Stimulated activated CD4-positive, alpha-beta T cell treated with anti-CD3 and anti-CD28 coated beads, TNF-alpha, amount 100 ng/mL, for 4 hours (primary cell): ENCODE data around the gene SLC27A4.
"Not testable (repeated sequence)": the region's sequence is repeated elsewhere in the genome, so short reads cannot be mapped to it uniquely, and the experiment has no call there.

Experiments used
- DNase-seq, 3 experiments: peaks; one replicate each; pipeline ENCODE4 v3.0.0-alpha.2; 2020; ENCODE audit warnings: low read depth in 3 of 3

The SLC27A4 gene

DNA sequence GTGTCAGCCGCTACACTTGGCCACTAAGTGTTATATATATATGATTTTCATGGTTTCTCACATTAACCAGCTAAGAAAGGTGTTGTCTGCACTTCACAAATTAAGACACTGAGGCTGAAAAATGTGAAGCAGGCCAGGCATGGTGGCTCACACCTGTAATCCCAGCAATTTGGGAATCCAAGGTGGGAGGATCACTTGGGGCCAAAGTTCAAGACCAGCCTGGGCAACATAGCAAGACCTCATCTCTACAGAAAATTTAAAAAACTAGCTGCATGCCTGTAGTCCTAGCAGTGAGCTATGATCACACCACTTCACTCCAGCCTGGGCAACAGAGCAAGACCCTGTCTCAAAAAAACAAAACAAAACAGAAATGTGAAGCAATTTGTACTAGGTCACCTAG lies 15.9 kb upstream of the SLC27A4 start:
- DNase-seq = no peak

GRCh38 chr9:128325629-128326028 lies 14.7 kb upstream of the SLC27A4 start:
- no peak for DNase-seq

DNA sequence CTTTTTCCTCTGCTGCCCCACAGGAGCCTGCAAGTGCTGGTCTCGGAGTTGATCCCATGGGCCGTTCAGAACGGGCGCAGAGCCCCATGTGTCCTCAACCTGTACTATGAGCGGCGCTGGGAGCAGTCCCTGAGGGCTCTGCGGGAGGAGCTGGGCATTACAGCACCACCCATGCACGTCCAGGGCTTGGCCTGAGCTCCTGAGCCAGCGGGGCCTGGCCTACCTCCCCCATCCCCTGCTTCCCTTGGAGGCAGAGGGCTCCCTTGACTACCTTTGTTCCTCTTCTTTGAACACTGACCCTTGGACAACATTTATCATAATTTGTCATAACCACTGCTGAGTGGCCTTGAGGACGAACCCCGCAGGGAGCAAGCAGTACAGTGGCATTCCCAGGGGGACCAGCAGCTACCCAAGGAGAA lies 6.9 kb upstream of the SLC27A4 start:
- no peak for DNase-seq

GRCh38 chr9:128335161-128335560 lies 5.2 kb upstream of the SLC27A4 start:
- DNase-seq = no peak

GRCh38 chr9:128335914-128336313 lies 4.4 kb upstream of the SLC27A4 start:
- DNase-seq = no peak

DNA sequence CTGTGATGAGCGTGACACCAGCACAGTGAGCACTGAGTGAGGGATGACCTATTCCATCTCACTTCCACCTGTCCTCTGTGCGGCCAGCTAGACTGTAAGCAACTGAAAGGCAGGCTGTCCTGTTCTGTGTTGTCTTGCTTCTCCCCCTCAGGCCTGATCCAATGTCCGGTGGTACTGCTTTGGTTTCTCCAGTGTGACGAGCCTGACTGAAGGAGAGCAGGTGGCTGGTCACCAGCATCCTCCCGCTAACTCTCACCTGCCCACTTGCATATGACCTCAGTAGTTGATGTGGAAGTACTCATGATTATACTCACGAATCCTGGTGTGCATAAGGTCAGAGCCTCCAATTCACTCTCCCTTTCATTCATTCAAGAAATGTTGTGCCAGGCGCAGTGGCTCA lies 2.4 kb upstream of the SLC27A4 start:
- DNase-seq = no peak

DNA sequence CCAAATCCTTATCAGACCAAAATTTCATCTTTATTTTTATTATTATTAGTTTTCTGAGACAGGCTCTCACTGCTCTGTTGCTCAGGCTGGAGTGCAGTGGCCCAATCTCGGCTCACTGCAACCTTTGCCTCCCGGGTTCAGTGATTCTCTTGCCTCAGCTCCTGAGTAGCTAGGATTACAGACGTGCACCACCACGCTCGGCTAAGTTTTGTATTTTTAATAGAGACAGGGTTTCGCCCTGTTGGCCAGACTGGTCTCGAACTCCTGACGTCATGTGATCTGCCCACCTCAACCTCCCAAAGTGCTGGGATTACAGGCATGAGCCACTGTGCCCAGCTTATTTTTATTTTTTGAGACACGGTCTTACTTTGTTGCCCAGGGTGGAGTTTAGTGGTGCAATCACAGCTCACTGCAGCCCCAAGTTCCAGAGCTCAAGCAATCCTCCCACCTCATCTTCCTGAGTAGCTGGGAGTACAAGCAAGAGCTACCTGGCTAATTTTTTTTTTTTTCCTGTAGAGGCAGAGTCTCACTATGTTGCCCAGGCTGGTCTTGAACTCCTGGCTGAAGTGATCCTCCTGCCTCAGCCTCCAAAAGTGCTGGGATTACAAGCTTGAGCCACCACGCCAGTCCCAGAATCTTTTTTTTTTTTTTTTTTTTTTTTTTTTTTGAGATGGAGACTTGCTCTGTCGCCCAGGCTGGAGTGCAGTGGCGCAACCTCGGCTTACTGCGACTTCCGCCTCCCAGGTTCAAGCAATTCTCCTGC lies 1.3 kb upstream of the SLC27A4 start:
- DNase-seq = not testable (repeated sequence)

DNA sequence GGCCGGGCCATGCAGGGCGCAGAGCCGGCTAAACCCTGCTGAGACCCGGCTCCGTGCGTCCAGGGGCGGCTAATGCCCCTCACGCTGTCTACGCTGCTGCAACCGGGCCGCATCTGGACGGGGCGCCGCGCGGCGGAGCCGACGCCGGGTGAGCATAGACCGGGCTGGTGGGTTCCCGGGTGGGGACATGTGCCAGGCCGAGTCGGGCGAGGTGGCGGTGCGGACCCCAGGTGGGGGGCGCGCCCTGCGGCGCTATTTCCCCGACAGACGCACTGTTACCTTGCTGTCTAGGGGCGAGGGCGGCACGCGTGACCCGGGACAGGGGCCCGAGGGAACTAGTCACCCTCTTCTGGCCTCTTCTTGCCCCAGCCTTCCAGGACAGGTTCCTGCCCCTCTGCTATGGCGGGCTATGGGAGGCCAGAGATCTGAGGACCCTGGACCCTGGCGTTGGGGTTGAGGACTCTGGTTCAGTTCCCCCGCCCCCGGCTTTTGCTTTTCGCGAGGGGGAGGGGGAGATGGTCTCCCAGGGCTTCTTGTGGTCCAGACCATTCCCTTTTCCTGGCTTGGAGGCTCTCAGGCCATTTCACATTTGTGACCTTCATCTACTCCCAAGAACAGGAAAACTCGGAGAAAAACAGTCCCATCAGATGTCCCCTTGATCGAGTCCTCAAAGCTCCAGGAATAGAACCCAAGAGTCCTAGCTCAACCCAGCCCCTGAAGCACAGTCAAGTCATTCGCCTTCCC lies 536 bp downstream of the SLC27A4 start:
- DNase-seq = no peak

DNA sequence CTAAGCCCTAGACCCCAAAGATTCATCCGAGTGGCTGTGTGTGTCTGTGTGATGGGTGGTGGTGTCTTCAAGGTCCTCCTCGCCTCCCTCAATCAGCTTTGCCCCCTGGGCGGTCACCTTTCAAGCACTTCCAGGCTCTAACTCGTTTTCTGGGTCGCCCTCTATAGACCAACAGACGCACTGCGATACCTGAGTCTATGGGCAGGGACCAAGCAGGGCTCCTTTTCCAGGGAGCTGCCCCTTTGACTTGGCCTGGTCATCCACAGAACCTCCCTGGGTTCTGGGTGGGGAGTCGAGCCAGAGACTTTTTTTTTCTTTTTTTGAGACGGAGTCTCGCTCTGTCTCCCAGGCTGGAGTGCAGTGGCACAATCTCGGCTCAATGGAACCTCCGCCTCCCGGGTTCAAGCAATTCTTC lies 1.1 kb downstream of the SLC27A4 start:
- peak; percentile 23 to 55 (median 43) for DNase-seq

- DNase-seq = no peak
Observed at GRCh38 chr9:128342971-128343680, 2.8 kb downstream of the SLC27A4 start.

DNA sequence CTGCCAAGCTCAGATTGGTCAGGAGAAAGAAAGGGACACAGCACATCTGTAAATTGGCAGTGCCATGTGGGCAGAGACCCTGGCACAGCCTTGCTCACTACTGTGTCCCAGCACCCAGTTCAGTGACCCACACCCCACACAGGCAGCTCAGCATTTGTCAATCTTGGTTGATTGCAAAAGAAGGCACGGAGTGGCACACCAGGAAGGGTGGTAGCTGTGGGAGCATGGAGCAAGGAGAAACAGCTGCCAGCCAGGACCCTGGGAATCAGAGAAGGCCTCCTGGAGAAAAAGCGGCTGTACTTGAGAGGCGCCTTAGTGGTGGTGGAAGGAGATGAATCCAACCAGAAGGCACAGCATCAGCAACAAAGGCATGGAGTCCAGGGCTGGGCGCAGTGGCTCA lies 3.5 kb downstream of the SLC27A4 start:
- DNase-seq = no peak

DNA sequence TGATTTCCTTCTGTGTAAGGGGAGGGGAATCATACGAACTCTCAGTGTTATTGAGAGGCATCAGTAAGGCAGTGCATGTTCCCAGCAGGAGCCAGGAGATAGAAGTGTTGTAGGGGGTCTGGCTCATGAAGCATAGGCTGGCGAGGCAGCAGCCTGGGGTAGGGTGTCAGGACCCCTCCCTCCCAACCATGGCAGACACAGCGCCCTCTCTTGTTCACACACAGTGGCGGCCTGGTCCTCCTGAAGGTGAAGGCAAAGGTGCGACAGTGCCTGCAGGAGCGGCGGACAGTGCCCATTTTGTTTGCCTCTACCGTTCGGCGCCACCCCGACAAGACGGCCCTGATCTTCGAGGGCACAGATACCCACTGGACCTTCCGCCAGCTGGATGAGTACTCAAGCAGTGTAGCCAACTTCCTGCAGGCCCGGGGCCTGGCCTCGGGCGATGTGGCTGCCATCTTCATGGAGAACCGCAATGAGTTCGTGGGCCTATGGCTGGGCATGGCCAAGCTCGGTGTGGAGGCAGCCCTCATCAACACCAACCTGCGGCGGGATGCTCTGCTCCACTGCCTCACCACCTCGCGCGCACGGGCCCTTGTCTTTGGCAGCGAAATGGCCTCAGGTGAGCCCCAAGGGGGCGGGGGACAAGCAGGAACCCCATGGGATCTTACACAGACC lies 4.7 kb downstream of the SLC27A4 start:
- DNase-seq = no peak

DNA sequence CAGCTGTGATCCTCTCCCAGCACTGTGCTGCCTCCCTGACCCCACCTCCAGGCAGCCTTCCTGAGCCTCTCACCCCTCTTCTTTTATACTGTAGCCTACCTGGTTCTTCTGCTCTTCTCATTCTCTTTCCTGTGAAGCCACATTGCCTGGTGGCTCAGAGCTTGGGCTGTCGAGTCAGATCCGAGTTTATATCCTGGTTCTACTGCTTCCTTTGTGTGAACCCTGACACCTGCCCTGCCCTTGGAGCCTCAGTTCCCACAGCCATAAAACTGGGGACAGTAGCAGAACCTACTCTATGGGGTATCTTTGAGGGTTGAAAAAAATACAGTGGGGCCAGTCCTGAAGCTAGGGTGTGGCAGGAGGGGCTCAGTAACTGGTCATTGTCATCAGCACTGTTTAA lies 8.8 kb downstream of the SLC27A4 start:
- DNase-seq = no peak

DNA sequence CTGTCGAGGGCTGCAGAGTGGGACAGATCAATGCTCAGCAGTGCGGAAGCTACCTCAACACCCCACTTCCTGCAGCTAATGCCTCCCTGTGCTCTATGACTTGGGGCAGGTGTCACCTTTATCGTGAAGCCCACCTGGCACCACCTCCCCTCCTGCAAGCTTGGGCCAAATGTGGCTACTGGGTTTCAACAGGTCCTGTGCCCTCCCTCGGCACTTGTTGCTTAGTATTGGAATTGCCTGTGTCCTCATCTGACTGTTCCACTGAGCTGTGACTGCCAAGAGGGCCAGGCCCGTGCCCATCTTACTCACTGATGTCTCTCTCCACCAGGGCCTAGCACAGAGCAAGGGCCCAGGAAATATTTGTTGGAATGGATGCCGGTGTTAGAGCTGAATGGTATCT lies 9.4 kb downstream of the SLC27A4 start:
- no peak for DNase-seq

GRCh38 chr9:128355451-128355850 lies 15.1 kb downstream of the SLC27A4 start:
- DNase-seq = no peak

- DNase-seq = no peak
Observed at GRCh38 chr9:128358090-128358489, 17.8 kb downstream of the SLC27A4 start.

DNA sequence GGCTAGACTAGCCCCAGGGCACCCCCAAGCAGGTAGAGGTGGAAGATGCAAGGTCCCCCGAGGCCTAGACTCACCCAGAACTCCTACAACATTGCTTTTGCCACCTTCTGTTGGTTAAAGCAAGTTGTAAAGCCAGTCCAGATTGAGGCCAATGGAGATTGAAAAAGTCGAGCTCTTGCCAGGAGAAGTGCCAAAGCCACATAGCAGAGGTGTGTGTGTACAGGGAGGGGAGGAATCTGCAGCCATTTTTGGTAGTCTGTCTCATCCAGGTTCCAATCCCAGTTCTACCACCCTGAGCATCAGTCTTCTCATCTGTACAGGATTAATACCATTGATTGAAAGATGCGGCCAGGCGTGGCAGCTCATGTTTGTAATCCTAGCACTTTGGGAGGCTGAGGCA lies 18.5 kb downstream of the SLC27A4 start:
- no peak for DNase-seq

DNA sequence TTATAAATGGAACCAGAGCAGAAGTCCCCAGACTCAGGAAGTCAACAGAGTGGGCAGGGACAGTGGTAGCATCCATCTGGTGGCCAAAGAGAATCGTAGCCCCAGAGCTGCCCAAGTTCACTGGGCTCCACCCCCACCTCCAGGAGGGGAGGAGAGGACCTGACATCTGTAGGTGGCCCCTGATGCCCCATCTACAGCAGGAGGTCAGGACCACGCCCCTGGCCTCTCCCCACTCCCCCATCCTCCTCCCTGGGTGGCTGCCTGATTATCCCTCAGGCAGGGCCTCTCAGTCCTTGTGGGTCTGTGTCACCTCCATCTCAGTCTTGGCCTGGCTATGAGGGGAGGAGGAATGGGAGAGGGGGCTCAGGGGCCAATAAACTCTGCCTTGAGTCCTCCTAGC lies 20.5 kb downstream of the SLC27A4 start:
- DNase-seq = no peak

- DNase-seq = no peak
Observed at GRCh38 chr9:128361296-128361985, 21.1 kb downstream of the SLC27A4 start.

DNA sequence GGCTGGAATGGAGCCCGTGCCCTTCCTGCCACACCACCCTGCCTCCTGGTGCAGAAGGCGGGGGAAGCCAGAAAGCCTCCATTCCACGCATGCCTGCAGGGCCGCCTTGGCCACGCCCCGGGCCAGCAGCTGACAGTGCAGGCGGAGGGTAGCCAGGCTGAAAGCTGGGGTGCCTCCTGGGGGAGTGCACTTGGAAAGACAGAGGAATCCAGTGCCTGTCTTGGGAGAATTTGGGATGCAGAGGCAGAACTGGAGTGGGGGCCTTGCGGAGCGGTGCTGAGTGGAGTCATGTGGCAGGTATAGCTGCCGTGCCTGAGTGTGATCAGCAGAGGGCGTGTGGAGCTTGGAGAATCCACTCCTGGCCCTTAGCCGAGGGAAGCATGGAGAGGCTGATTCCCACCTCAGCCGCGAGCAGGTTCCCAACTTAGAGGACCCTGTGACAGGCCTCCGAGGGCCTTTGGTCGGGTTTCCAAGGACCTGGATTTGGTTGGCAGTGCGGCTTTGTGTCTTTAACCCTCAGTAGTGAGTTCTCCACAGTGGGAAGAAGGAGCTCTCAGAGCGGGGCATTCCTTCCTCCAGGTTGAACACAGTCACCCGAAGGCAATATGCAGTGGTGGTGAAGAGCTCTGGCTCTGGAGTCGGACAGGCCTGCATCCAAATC lies 21.8 kb downstream of the SLC27A4 start:
- peak; percentile 37 to 47 (median 40) for DNase-seq

DNA sequence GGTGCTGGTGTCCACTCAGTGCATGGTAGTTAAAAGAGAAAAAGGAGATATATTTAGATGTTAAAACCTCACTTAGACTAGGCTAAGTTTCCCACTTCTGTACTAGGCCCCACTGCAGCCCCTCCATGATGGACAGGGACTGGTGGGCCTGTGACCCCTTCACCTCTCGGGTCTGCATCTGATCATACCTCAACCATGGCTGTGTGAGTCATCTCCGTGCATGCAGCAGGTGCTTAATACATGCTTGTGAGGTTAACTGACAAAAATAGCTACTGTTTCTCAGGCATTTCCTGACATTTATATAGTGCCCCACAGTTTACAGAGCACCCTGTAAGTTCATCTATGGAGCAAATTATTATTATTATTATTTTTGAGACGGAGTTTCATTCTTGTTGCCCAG lies 22.4 kb downstream of the SLC27A4 start:
- no peak for DNase-seq
